Ovary (tissue), 3 donors: Measurements from ENCODE around the gene FOSL2.

Experiments used
- CTCF ChIP-seq, 3 donors: fragments of 450-650 bp in 2 of 3; fragments of 200-600 bp in 1 of 3; IDR thresholded peaks; one replicate each; pipeline versions ENCODE4 v1.5.1 to v1.8.0; 2016 to 2022; ENCODE audit warnings: antibody characterized with exemption in 3 of 3, mild to moderate bottlenecking in 1 of 3
- POLR2A ChIP-seq: fragments of 450-650 bp; IDR thresholded peaks from one replicate; pipeline ENCODE4 v1.6.1; 2017; ENCODE audit warnings: antibody characterized with exemption, mild to moderate bottlenecking, moderate library complexity
- donor health status: DM: no; HTN: no; CAD: no.

GRCh38 chr2:28367667-28368356 lies 24.8 kb upstream of the FOSL2 start:
- TF ChIP-seq CTCF (IDR thresholded peaks at IDR 0.05) (no peak), POLR2A (no peak)
